ENCODE results near the gene C1orf21. TPM values are rescaled to one million over a fixed set of nuclear protein-coding genes. Genes with fewer than 3 reads are reported as not detected.

The C1orf21 gene
- total RNA-seq, 1 donor from 2014 or later = 5.5 TPM

GRCh38 chr1:184650177-184650866, 263.5 kb downstream of the C1orf21 start:
- DNase-seq (ENCODE audit: low read depth in 2 of 2) = no peak

- no peak for DNase-seq (ENCODE audit: low read depth in 2 of 2)
Observed at GRCh38 chr1:184655185-184655584, 268.4 kb downstream of the C1orf21 start.

GRCh38 chr1:184656221-184656620, 269.4 kb downstream of the C1orf21 start:
- no peak for DNase-seq (ENCODE audit: low read depth in 2 of 2)

GRCh38 chr1:184658055-184658454, 271.2 kb downstream of the C1orf21 start:
- DNase-seq (ENCODE audit: low read depth in 2 of 2) = no peak

- no peak for DNase-seq (ENCODE audit: low read depth in 2 of 2)
Observed at GRCh38 chr1:184660462-184661191, 273.8 kb downstream of the C1orf21 start.

GRCh38 chr1:184661801-184662200, 275.0 kb downstream of the C1orf21 start:
- DNase-seq (ENCODE audit: low read depth in 2 of 2) = no peak

GRCh38 chr1:184664042-184664660, 277.3 kb downstream of the C1orf21 start:
- peak; percentile 6 to 54 for DNase-seq (ENCODE audit: low read depth in 2 of 2)

GRCh38 chr1:184664661-184665060, 277.8 kb downstream of the C1orf21 start:
- DNase-seq (ENCODE audit: low read depth in 2 of 2) = no peak

- DNase-seq (ENCODE audit: low read depth in 2 of 2) = no peak
Observed at GRCh38 chr1:184665360-184665759, 278.5 kb downstream of the C1orf21 start.

- no peak for DNase-seq (ENCODE audit: low read depth in 2 of 2)
Observed at GRCh38 chr1:184669391-184669790, 282.6 kb downstream of the C1orf21 start.

- DNase-seq (ENCODE audit: low read depth in 2 of 2) = no peak
Observed at GRCh38 chr1:184672013-184672726, 285.3 kb downstream of the C1orf21 start.

GRCh38 chr1:184673305-184673704, 286.5 kb downstream of the C1orf21 start:
- DNase-seq (ENCODE audit: low read depth in 2 of 2) = no peak

GRCh38 chr1:184677344-184677743, 290.5 kb downstream of the C1orf21 start:
- DNase-seq (ENCODE audit: low read depth in 2 of 2) = no peak
